ENCODE measurements around the gene RFX7.

GRCh38 chr15:56281145-56281544, 37.5 kb upstream of the RFX7 start:
- TF ChIP-seq CTCF (IDR thresholded peaks at IDR 0.05) (no peak), POLR2A (IDR thresholded peaks at IDR 0.05) (no peak)
